ENCODE data around the gene RNF223. TPM values are rescaled to one million over a fixed set of nuclear protein-coding genes. Genes with fewer than 3 reads are reported as not detected.

Gene RNF223
- total and polyA plus RNA-seq, 2 donors (not counting 3 experiments of a cell fraction or from before 2014, with no cell fraction given): not detected

DNA sequence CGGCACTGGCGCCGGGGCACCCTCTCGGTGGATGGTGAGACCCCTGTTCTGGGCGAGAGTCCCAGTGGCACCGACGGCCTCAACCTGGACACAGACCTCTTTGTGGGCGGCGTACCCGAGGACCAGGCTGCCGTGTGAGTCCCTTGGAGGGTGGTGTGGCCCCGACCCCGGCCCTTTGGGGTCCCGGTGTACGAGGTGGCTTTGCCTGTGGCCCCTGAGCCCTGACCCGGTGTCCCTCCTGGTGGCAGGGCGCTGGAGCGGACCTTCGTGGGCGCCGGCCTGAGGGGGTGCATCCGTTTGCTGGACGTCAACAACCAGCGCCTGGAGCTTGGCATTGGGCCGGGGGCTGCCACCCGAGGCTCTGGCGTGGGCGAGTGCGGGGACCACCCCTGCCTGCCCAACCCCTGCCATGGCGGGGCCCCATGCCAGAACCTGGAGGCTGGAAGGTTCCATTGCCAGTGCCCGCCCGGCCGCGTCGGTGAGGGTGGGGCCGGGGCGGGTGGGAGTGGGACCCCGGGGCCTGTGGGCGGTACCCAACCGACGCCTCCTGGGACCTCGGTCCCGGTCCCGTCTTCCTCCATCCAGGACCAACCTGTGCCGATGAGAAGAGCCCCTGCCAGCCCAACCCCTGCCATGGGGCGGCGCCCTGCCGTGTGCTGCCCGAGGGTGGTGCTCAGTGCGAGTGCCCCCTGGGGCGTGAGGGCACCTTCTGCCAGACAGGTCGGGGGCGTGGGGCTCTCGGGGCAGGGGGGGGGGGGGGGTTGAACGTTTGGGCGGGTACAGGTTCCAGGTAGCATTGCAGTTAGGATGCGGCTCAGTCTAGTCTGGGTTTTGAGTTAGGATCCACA is 24.6 kb downstream of the RNF223 start:
- Histone ChIP-seq H3K4me1 (ENCODE audit: control insufficient read depth, extremely low read depth, insufficient read depth, low read length) (no peaks in the 10 kb centered on the region), H3K36me3 (ENCODE audit: control insufficient read depth in 2 of 2, extremely low read depth in 1 of 2, insufficient read depth in 2 of 2, low read length in 2 of 2) (peaks cover 0 to 27% of the 10 kb centered on the region in 2 experiments), H3K4me2 (ENCODE audit: insufficient read depth, low read length) (no peak overlapping the region), H4K20me1 (replicated peaks; ENCODE audit: control insufficient read depth, extremely low read depth, insufficient read depth, low read length) (no peaks in the 10 kb centered on the region), H3K4me3 (replicated peaks in 1 of 3; ENCODE audit: insufficient read depth in 1 of 3, low read depth in 1 of 3, low read length in 3 of 3) (no peak overlapping the region), H2AFZ (ENCODE audit: low read depth, low read length) (no peak overlapping the region), H3K27ac (ENCODE audit: insufficient read depth, low read depth, low read length) (no peak overlapping the region), H3K9ac (replicated peaks; ENCODE audit: extremely low read depth, insufficient read depth, low read length) (no peak overlapping the region), H3K79me2 (ENCODE audit: control insufficient read depth, insufficient read depth, low read length) (no peaks in the 10 kb centered on the region), H3K9me3 (replicated peaks; ENCODE audit: control insufficient read depth, insufficient read depth, low read length) (no peaks in the 10 kb centered on the region), H3K27me3 (ENCODE audit: control insufficient read depth in 2 of 2, insufficient read depth in 2 of 2, low read length in 2 of 2) (no peaks in the 10 kb centered on the region), H3K9me1 (replicated peaks; ENCODE audit: control insufficient read depth, extremely low read depth, insufficient read depth, low read length) (no peaks in the 10 kb centered on the region)
- BruUV-seq (replicated peaks): TSS peak; percentile 15
- POLR2A ChIA-PET: no interaction called here
- CTCF ChIA-PET: interaction anchor here (1.6 kb wide), 1 partner anchor 10 kb away, joined by 3 read pairs; no protein-coding TSS in a partner anchor
- no peak for DNase-seq (ENCODE audit: low read depth, low spot score)
- TF ChIP-seq, protein P1, sequence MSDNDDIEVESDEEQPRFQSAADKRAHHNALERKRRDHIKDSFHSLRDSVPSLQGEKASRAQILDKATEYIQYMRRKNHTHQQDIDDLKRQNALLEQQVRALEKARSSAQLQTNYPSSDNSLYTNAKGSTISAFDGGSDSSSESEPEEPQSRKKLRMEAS (IDR thresholded peaks at IDR 0.05; ENCODE audit: insufficient read depth, insufficient read length): no peak
- no peak for FAIRE-seq
- dilution Hi-C loops (cut with MboI; ENCODE audit: extremely low pct_ligation_motif_present, low sequenced_read_pairs): no loop called here
- intact Hi-C loops (cut with micrococcal nuclease): no loop called here

GRCh38 chr1:1048765-1049164 is 25.3 kb downstream of the RNF223 start:
- Histone ChIP-seq H3K79me2 (ENCODE audit: control insufficient read depth, insufficient read depth, low read length) (no peaks in the 10 kb centered on the region), H3K9me1 (replicated peaks; ENCODE audit: control insufficient read depth, extremely low read depth, insufficient read depth, low read length) (no peaks in the 10 kb centered on the region), H3K4me1 (ENCODE audit: control insufficient read depth, extremely low read depth, insufficient read depth, low read length) (no peaks in the 10 kb centered on the region), H2AFZ (ENCODE audit: low read depth, low read length) (no peak overlapping the region), H3K4me3 (replicated peaks in 1 of 3; ENCODE audit: insufficient read depth in 1 of 3, low read depth in 1 of 3, low read length in 3 of 3) (no peak overlapping the region), H3K27me3 (ENCODE audit: control insufficient read depth in 2 of 2, insufficient read depth in 2 of 2, low read length in 2 of 2) (no peaks in the 10 kb centered on the region), H3K4me2 (ENCODE audit: insufficient read depth, low read length) (no peak overlapping the region), H3K36me3 (ENCODE audit: control insufficient read depth in 2 of 2, extremely low read depth in 1 of 2, insufficient read depth in 2 of 2, low read length in 2 of 2) (peaks cover 0 to 24% of the 10 kb centered on the region in 2 experiments), H3K9ac (replicated peaks; ENCODE audit: extremely low read depth, insufficient read depth, low read length) (no peak overlapping the region), H3K9me3 (replicated peaks; ENCODE audit: control insufficient read depth, insufficient read depth, low read length) (no peaks in the 10 kb centered on the region), H3K27ac (ENCODE audit: insufficient read depth, low read depth, low read length) (no peak overlapping the region), H4K20me1 (replicated peaks; ENCODE audit: control insufficient read depth, extremely low read depth, insufficient read depth, low read length) (no peaks in the 10 kb centered on the region)
- TF ChIP-seq JUN (IDR thresholded peaks at IDR 0.05; ENCODE audit: borderline replicate concordance, insufficient read depth, insufficient read length, low read depth): no peak
- no peak for TF ChIP-seq FOS (IDR thresholded peaks at IDR 0.05; ENCODE audit: borderline replicate concordance, insufficient read depth, low read length)
- no peak for TF ChIP-seq POLR2A (IDR thresholded peaks at IDR 0.05; ENCODE audit: low read depth, low read length)
- no peak for TF ChIP-seq MYC (IDR thresholded peaks at IDR 0.05; ENCODE audit: low read depth, low read length)
- dilution Hi-C loops (cut with MboI; ENCODE audit: extremely low pct_ligation_motif_present, low sequenced_read_pairs): no loop called here
- POLR2A ChIA-PET: no interaction called here
- FAIRE-seq (no peak), DNase-seq (ENCODE audit: low read depth, low spot score) (no peak)
- intact Hi-C loops (cut with micrococcal nuclease): no loop called here
- CTCF ChIA-PET: interaction anchor here (1.6 kb wide), 1 partner anchor 11 kb away, joined by 3 read pairs; no protein-coding TSS in a partner anchor
- BruUV-seq (replicated peaks): no TSS peak
